GM12878 (cell line): ENCODE measurements around the gene PLIN3. TPM values are rescaled to one million over a fixed set of nuclear protein-coding genes. Genes with fewer than 3 reads are reported as not detected.

Experiments used
- CHD4 ChIP-seq: fragments of 200-600 bp; sonication (generic); IDR thresholded peaks from 2 replicates; pipeline ENCODE4 v1.6.1; 2016; ENCODE audit warnings: mild to moderate bottlenecking
- DPF2 ChIP-seq: fragments of 450-650 bp; IDR thresholded peaks from 2 replicates; pipeline ENCODE4 v1.6.1; 2017; ENCODE audit warnings: mild to moderate bottlenecking
- EGR1 ChIP-seq, 2 experiments: IDR thresholded peaks; 1 replicate in 1 of 2; 2 replicates in 1 of 2; pipeline ENCODE4 v1.6.1; 2011 to 2012; ENCODE audit warnings: low read depth in 2 of 2, low read length in 2 of 2, borderline replicate concordance in 1 of 2, mild to moderate bottlenecking in 1 of 2, moderate library complexity in 1 of 2
- HDGF ChIP-seq: fragments of 450-650 bp; IDR thresholded peaks from 2 replicates; pipeline ENCODE4 v1.6.1; 2016; ENCODE audit warnings: antibody characterized with exemption
- IKZF2 ChIP-seq, 2 experiments: fragments of 450-650 bp; IDR thresholded peaks; 2 replicates each; pipeline ENCODE4 v1.6.1; 2017; ENCODE audit warnings: mild to moderate bottlenecking in 2 of 2, moderate library complexity in 2 of 2
- IRF3 ChIP-seq: fragments of 450-650 bp; IDR thresholded peaks from 2 replicates; pipeline ENCODE4 v1.6.1; 2014; ENCODE audit warnings: mild to moderate bottlenecking
- IRF4 ChIP-seq: IDR thresholded peaks from 2 replicates; pipeline ENCODE4 v1.6.1; 2011; ENCODE audit warnings: low read depth, low read length
- JUND ChIP-seq: IDR thresholded peaks from 2 replicates; pipeline ENCODE4 v1.6.1; 2012; ENCODE audit warnings: low read depth, mild to moderate bottlenecking, low read length, improper control_type of control experiment, moderate library complexity
- MXI1 ChIP-seq: fragments of 150-350 bp; IDR thresholded peaks from 2 replicates; pipeline ENCODE4 v1.6.1; 2011; ENCODE audit warnings: low read depth, mild to moderate bottlenecking, inconsistent platforms, low read length, improper control_type of control experiment
- POLR2A ChIP-seq: IDR thresholded peaks from 2 replicates; pipeline ENCODE4 v1.6.1; 2011; ENCODE audit warnings: low read depth, mild to moderate bottlenecking, low read length
- POLR2AphosphoS5 ChIP-seq: IDR thresholded peaks from 2 replicates; pipeline ENCODE4 v1.6.1; 2011; ENCODE audit warnings: mild to moderate bottlenecking, low read length, inconsistent platforms
- RAD21 ChIP-seq: IDR thresholded peaks from 2 replicates; pipeline ENCODE4 v1.6.1; 2011; ENCODE audit warnings: mild to moderate bottlenecking, low read depth, low read length, moderate library complexity; ENCODE audit not compliant: insufficient read depth
- SMC3 ChIP-seq: IDR thresholded peaks from 2 replicates; pipeline ENCODE4 v1.6.1; 2011; ENCODE audit warnings: low read length, improper control_type of control experiment, borderline replicate concordance
- SPI1 ChIP-seq: IDR thresholded peaks from 2 replicates; pipeline ENCODE4 v1.6.1; 2011; ENCODE audit warnings: low read depth, mild to moderate bottlenecking, low read length, moderate library complexity, borderline replicate concordance; ENCODE audit not compliant: insufficient read depth
- SRF ChIP-seq, 2 experiments: IDR thresholded peaks; 2 replicates each; pipeline ENCODE4 v1.6.1; 2011; ENCODE audit warnings: low read depth in 2 of 2, low read length in 2 of 2, mild to moderate bottlenecking in 1 of 2, moderate library complexity in 1 of 2
- TBL1XR1 ChIP-seq: IDR thresholded peaks from 2 replicates; pipeline ENCODE4 v1.6.1; 2012; ENCODE audit warnings: low read depth, low read length, improper control_type of control experiment
- TCF12 ChIP-seq: IDR thresholded peaks from 2 replicates; pipeline ENCODE4 v1.6.1; 2011; ENCODE audit warnings: low read depth, mild to moderate bottlenecking, low read length
- TCF7 ChIP-seq: IDR thresholded peaks from 2 replicates; pipeline ENCODE4 v1.6.1; 2014; ENCODE audit warnings: antibody characterized with exemption, borderline replicate concordance
- ZZZ3 ChIP-seq: IDR thresholded peaks from 2 replicates; pipeline ENCODE4 v1.6.1; 2011; ENCODE audit warnings: low read depth; ENCODE audit not compliant: control insufficient read depth, insufficient read length
- polyA plus RNA-seq, 11 experiments: library from polyadenylated mRNA; depleted of rRNA in 4 of 11; unstranded in 6 of 11; stranded (reverse) in 5 of 11; fragments of >200 nt; fragmentation: Nextera tagmentation in 4 of 11; fragmentation: Illumina TruSeq in 1 of 11; extraction: Ambion mirVana in 4 of 11; extraction: Trizol in 1 of 11; gene quantifications; 1 replicate in 1 of 11; 2 replicates in 10 of 11; pipeline versions ENCODE4 v1.2.1 to v1.2.3, GENCODE V29; 2011 to 2016; ENCODE audit warnings: inconsistent platforms in 2 of 11, missing spikeins in 2 of 11, low read depth in 1 of 11
- total RNA-seq, 4 experiments: library from RNA; depleted of rRNA in 3 of 4; stranded (reverse); fragments of >200 nt in 3 of 4; fragmentation: Illumina TruSeq in 1 of 4; extraction: Trizol in 1 of 4; gene quantifications; 2 replicates each; pipeline versions ENCODE4 v1.2.1 to v1.2.3, GENCODE V29; 2013 to 2021
- TF ChIP-seq, protein P1 (sequence below), 3 experiments: IDR thresholded peaks in 2 of 3; conservative IDR thresholded peaks in 1 of 3; 2 replicates each; pipeline ENCODE4 v1.5.1; 2011; ENCODE audit warnings: low read depth in 3 of 3, low read length in 3 of 3, mild to moderate bottlenecking in 3 of 3, control low read depth in 2 of 3, moderate library complexity in 2 of 3, inconsistent platforms in 1 of 3, mixed read lengths in 1 of 3; ENCODE audit not compliant: control insufficient read depth in 2 of 3, insufficient read depth in 1 of 3; ENCODE audit errors: extremely low read depth in 1 of 3
- TF ChIP-seq, protein P2 (sequence below): IDR thresholded peaks from 2 replicates; pipeline ENCODE4 v1.6.1; 2011; ENCODE audit warnings: borderline replicate concordance, low read depth, mild to moderate bottlenecking, moderate library complexity, mixed read lengths, low read length; ENCODE audit not compliant: insufficient read depth; ENCODE audit errors: extremely low read length
- TF ChIP-seq, protein P3 (sequence below): fragments of 450-650 bp; IDR thresholded peaks from 2 replicates; pipeline ENCODE4 v1.6.1; 2017; ENCODE audit warnings: mild to moderate bottlenecking, moderate library complexity

The PLIN3 gene
- total and polyA plus RNA-seq, 10 of the 15 experiments (the other 5 are each of a cell fraction or from before 2014, with no cell fraction given) = 7.7 to 71.4 (median 66.8) TPM

DNA sequence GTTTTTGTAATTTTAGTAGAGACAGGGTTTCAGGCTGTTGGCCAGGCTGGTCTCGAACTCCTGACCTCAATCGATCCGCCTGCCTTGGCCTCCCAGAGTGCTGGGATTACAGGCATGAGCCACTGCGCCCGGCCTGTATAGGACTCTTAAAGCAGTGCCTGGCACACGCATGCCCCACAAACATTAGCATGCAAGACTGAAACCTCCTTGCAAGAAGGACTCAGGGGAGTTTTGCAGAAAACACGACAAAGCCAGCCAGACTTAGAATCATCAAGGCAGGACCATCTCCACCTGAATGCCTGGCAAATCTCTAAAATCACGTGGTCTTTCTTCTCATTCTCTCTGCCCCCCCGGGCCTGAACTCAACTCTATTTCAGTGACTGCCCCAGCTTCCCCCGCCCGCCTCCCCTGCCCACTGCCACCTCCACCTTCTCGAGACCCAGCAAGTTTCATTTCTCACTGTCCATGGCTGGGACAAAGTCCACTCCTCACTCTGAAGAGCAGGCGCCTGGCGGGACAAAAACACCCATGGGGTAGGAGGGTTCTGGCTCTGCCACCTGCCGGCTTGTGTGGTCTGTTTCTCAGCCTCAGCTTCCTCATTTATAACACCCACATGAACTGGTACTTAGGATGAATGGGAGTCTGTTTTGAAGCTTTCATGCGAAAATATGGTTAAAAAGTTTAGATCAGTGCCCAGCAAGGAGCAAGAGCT is 38.3 kb downstream of the PLIN3 start (continued):
- TF ChIP-seq, protein P1, sequence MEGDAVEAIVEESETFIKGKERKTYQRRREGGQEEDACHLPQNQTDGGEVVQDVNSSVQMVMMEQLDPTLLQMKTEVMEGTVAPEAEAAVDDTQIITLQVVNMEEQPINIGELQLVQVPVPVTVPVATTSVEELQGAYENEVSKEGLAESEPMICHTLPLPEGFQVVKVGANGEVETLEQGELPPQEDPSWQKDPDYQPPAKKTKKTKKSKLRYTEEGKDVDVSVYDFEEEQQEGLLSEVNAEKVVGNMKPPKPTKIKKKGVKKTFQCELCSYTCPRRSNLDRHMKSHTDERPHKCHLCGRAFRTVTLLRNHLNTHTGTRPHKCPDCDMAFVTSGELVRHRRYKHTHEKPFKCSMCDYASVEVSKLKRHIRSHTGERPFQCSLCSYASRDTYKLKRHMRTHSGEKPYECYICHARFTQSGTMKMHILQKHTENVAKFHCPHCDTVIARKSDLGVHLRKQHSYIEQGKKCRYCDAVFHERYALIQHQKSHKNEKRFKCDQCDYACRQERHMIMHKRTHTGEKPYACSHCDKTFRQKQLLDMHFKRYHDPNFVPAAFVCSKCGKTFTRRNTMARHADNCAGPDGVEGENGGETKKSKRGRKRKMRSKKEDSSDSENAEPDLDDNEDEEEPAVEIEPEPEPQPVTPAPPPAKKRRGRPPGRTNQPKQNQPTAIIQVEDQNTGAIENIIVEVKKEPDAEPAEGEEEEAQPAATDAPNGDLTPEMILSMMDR (IDR thresholded peaks at IDR 0.05 in 2 of 3, conservative IDR thresholded peaks at IDR 0.05 in 1 of 3; ENCODE audit: control insufficient read depth in 2 of 3, extremely low read depth in 1 of 3, insufficient read depth in 1 of 3, low read depth in 3 of 3, low read length in 3 of 3) = peak; percentile 16 to 39 (median 19); a peak in 2 of 6 replicates
- no peak for TF ChIP-seq JUND
- peak; percentile 59; the same call in 1 of the 2 replicates for TF ChIP-seq DPF2
- no peak for TF ChIP-seq CHD4
- no peak for TF ChIP-seq EGR1 (IDR thresholded peaks at IDR 0.05; ENCODE audit: borderline replicate concordance in 1 of 2, low read depth in 2 of 2, low read length in 2 of 2)
- TF ChIP-seq POLR2A = no peak
- TF ChIP-seq SPI1 = peak; percentile 70; the same call in 1 of the 2 replicates
- TF ChIP-seq IRF3 = no peak
- TF ChIP-seq ZZZ3 = no peak
- TF ChIP-seq TCF7 = no peak
- TF ChIP-seq, protein P2, sequence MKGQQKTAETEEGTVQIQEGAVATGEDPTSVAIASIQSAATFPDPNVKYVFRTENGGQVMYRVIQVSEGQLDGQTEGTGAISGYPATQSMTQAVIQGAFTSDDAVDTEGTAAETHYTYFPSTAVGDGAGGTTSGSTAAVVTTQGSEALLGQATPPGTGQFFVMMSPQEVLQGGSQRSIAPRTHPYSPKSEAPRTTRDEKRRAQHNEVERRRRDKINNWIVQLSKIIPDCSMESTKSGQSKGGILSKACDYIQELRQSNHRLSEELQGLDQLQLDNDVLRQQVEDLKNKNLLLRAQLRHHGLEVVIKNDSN = peak; percentile 5
- peak; percentile 18; the same call in 1 of the 2 replicates for TF ChIP-seq SMC3
- no peak for TF ChIP-seq HDGF
- TF ChIP-seq TBL1XR1 = no peak
- peak; percentile 85 for TF ChIP-seq TCF12
- peak; percentile 53; the same call in 1 of the 2 replicates for TF ChIP-seq MXI1
- peak; percentile 80 to 81; a peak in 2 of 4 replicates for TF ChIP-seq IKZF2 (IDR thresholded peaks at IDR 0.05)
- no peak; the same call in 1 of the 2 replicates for TF ChIP-seq POLR2AphosphoS5
- no peak for TF ChIP-seq IRF4
- TF ChIP-seq, protein P3, sequence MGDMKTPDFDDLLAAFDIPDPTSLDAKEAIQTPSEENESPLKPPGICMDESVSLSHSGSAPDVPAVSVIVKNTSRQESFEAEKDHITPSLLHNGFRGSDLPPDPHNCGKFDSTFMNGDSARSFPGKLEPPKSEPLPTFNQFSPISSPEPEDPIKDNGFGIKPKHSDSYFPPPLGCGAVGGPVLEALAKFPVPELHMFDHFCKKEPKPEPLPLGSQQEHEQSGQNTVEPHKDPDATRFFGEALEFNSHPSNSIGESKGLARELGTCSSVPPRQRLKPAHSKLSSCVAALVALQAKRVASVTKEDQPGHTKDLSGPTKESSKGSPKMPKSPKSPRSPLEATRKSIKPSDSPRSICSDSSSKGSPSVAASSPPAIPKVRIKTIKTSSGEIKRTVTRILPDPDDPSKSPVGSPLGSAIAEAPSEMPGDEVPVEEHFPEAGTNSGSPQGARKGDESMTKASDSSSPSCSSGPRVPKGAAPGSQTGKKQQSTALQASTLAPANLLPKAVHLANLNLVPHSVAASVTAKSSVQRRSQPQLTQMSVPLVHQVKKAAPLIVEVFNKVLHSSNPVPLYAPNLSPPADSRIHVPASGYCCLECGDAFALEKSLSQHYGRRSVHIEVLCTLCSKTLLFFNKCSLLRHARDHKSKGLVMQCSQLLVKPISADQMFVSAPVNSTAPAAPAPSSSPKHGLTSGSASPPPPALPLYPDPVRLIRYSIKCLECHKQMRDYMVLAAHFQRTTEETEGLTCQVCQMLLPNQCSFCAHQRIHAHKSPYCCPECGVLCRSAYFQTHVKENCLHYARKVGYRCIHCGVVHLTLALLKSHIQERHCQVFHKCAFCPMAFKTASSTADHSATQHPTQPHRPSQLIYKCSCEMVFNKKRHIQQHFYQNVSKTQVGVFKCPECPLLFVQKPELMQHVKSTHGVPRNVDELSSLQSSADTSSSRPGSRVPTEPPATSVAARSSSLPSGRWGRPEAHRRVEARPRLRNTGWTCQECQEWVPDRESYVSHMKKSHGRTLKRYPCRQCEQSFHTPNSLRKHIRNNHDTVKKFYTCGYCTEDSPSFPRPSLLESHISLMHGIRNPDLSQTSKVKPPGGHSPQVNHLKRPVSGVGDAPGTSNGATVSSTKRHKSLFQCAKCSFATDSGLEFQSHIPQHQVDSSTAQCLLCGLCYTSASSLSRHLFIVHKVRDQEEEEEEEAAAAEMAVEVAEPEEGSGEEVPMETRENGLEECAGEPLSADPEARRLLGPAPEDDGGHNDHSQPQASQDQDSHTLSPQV = no peak
- 0 out of 2 replicates have a peak, but pooled peaks have one; percentile 4 for TF ChIP-seq RAD21
- no peak for TF ChIP-seq SRF (IDR thresholded peaks at IDR 0.05; ENCODE audit: low read depth in 2 of 2, low read length in 2 of 2)
